ENCODE data around the gene GLB1L3.

DNA sequence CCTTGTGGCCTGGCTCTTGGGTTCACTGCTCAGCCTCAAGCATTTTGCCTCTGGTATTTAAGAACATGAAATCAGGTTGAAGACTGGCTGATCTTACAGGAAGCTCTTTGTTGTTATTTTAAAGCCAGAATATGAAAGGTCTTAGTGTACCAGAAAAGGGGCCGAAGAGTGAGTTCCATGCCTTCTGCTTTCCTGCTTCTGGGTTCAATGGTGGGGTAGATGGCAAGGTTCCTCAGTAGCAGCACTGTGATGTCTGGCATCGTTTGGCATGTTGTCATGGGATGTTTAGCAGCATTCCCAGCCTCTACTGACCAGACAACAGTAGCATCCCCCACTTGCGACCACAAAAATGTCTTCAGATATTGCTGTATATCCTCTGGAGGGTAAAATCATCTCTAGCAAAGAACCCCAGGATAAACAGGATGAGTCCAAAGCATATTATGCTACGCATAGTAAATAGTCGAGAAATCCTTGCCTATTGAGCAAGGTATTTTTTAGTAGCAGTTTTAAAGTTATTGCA lies 49.3 kb upstream of the GLB1L3 start:
- TF ChIP-seq CTCF (IDR thresholded peaks at IDR 0.05; ENCODE audit: low read depth, low read length, poor library complexity, severe bottlenecking) (no peak), EZH2phosphoT487 (IDR thresholded peaks at IDR 0.05; ENCODE audit: borderline replicate concordance, low read length) (no peak)
